ENCODE results near the gene ELN.

The ELN gene

DNA sequence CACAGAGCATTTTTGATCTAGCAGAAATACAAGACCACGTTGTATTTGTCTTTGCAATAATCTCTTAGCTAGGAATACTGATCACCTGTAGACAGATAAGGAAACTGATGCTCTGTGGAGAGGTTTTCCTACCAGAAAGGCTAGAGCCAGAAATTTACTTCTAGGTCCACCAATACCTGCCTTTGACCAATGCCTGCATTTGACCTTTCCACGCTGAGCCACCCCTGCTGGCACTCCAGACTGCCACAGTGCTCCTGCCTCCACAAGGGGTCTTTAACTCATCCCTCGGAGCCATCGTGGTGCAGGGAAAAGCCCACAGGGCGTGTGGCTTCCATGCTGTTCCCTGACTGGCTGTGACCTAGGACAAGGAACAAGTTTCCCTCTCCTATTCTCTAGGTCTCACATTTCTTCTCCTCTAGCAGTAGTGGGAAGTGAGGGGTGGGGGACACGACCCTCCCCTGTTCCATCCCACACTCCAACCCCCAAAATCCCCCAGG, 1.5 kb upstream of the ELN start:
- no peak for DNase-seq

DNA sequence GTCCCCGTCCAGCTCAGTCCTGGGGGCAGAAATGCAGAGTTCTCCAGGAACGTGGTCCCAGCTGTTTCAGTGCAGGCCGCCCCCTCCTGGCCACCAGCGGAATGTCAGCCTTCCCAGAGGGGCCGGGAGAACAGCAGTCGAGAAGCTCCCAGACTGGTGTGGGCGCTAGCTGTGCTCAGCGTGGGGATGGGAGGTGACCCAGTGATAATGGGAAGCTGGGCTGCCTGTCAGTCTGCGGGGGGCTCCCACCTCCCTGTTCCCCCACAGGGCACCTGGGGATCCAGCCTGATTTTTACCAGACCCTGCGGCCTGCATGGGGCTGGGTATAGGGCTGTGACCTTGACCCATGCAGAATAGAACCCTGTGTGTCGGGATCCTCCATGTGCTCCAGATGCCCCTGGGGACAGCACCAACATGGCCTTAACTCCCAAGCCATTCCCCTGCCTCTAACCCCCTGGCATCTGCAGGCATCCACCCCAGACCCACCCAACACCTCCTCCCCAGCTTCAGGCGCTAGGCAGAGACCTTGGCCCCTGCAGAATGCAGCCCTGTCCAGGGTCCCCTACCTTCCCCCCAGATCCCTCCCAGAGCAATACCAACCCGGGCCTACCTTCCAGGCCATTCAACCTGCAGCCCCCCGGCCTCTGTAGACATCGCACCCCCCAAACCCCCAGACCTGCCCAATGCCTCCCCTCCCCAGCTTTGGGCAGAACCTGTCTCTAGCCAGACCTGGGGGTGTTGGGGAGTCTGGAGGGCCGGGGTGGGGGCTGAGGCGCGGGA, 880 bp upstream of the ELN start:
- DNase-seq = peak; percentile 38

DNA sequence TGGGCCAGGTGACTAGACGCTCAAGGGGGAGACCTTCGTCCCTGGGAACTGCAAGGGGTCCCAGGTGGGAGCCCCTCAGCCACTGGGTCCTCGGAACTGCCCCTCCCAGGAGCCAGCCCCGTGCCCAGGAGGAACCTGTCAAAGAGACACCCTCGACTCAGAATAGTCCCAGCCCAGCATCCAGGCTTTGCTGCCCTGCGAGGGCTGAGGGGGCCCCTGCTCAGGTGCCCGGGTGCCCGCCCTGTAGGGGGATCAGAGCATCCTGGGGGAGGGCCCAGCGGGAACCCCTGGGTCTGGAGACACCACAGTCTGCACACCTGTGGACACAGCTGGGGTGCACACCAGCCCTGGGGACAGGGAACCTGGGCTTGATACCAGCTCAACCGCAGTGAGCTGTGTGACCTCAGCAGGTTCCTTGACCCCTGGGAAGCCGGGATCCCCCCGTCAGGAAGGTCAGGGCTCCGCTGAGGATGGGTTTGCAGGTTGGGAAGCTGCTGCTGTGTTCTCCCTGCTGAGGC, 407 bp downstream of the ELN start:
- DNase-seq = no peak

DNA sequence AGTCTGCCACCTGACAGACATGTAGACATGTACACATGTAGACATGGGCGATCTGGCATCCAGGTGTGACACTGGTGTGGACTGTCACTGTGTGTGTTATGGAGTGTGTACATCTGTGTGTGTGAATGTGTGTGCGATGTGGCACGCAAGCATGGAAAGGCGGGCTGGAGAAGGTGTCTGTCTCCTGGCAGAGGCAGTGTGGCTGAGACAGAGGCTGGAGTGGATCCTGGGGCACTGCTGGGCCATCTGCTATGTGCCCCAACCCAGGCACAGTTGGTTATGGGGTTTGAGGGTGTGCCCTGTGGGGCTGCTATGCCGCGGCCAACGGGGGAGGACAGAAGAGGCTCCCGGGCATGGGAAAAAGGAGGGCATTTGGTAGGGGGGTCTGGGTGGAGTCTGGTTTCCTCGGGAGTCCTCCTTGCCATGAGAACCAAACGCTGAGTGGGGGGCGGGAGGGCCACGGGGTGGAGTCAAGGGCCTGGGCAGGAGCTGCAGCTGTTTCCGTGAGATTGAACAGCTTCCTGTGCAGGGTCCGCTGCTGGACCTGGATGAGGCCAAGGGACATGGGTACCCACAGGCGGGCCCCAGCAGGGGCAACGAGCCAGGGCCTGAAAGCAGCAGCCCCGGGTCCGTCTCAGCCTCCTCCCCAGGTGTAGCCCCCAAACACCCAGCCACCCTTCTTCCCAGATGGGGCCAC, 1.3 kb downstream of the ELN start:
- DNase-seq = no peak

DNA sequence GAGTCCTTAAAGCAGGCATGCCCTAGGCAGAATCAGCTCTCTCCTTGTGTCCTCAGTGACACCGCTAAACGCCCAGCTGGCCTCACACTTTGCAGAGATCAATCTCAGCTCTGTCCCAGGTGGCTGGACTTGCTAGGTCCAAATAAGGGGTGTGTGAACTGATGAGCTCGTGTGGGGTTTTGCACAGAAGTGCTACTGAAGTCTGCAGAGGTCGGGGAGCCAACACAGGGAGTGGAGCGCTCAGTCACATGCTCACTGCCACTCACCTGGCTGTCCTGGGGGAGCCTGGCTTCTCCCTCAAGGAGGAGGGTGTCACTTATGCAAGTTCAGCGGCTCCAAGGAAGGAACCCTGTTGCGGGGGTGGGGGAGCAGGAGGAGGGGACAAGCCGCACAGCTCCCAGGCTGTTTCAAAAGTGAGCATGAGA, 2.0 kb downstream of the ELN start:
- no peak for DNase-seq

DNA sequence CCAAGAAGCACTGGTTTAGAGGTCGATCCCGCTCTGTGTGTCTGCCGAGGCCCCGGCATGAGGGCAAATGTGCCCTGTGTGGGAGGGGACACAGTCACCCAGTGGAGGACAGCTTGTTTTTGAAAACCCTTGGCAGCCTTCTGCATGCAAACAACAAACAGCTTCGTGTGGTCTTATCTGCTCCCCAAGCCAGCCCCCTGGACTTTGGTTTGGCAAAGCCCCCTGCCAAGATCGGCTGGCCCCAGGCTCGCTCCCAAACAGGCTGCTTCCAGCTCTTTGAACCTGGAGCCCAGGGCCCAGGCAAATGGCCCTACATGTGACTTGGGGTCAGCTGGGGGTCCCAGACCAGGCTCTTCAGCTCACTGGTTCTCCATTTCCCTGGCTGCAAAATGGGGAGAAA, 2.9 kb downstream of the ELN start:
- no peak for DNase-seq

DNA sequence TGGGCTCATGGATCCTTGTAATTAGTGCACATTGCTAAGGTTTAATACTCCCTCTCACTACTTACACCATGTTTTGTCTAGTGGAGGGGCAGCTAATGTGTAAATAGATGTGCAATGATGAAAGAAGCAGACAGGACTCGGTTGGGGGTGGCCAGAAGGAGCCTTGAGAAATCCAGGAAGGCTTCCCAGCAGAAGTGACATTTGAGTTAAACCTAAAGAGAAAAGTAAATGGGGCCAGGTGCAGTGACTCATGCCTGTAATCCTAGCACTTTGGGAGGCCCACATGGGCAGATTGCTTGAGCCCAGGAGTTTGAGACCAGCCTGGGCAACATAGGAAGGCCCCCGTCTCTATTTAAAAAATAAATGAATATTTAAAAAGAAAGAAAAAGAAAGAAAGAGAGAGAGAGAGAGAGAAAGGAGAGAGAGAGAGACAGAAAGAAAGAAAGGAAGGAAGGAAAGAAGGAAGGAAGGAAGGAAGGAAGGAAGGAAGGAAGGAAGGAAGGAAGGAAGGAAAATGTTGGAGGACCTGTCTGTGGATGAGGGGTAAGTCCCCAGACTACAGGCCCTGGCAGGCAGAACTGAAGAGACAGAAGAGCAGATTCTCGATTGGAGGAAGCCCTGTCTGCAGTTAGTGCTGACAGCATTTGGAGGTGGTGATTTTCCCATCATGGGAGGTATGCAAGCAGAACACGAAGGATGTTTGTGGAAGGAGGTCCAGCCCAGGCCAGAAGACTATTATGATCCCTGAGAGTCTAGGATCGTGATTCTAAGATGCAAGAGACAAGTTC, 3.6 kb downstream of the ELN start:
- no peak for DNase-seq

DNA sequence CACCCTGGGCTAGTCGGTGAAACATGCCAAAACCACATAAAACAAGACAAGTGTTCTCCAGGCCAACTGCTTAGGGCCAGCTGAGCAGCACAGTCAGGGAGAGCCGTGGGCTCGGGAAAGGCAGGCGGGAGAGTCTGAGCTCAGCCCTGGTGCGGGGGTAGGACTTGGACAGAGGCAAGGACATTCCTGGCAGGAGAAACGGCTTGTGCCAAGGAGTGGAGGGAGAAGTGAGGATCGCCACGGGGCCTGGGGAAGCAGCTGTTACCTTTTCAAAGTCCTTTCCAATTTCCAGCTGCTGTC, 4.2 kb downstream of the ELN start:
- no peak for DNase-seq

DNA sequence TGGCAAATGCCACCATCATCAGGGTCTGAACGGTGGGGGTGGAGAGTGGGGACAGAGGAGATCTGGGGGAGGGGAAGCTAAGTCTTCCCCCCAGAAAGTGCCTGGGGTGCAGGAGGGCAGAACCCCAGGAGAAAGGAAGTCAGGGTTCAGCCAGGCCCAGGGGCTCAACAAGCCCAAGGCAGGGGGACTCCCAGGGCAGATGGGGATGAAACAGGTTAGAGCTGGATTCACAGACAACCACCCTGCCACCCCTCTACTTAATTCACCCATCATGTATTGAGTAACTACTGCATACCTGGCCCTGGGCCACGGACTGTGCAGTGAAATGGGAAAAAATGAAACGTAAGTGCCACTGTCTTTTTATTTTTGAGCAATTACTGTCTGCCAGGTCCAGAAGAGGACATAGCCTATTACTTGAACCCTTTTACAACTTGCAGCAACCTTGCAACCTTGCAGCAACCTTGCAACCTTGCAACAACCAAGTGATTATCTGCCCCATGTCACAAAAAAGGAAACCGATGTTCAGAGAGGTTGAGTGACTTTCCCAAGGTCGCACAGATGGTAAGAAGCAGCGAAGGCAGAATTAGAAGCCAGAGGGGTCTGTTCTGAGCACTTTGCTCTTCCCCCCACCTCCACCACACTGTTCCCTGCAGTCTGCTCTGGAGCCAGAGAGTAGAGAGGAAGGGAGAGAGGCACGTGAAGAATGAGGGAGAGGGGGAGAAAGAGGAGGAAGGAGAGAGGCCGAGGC, 4.8 kb downstream of the ELN start:
- DNase-seq = no peak

DNA sequence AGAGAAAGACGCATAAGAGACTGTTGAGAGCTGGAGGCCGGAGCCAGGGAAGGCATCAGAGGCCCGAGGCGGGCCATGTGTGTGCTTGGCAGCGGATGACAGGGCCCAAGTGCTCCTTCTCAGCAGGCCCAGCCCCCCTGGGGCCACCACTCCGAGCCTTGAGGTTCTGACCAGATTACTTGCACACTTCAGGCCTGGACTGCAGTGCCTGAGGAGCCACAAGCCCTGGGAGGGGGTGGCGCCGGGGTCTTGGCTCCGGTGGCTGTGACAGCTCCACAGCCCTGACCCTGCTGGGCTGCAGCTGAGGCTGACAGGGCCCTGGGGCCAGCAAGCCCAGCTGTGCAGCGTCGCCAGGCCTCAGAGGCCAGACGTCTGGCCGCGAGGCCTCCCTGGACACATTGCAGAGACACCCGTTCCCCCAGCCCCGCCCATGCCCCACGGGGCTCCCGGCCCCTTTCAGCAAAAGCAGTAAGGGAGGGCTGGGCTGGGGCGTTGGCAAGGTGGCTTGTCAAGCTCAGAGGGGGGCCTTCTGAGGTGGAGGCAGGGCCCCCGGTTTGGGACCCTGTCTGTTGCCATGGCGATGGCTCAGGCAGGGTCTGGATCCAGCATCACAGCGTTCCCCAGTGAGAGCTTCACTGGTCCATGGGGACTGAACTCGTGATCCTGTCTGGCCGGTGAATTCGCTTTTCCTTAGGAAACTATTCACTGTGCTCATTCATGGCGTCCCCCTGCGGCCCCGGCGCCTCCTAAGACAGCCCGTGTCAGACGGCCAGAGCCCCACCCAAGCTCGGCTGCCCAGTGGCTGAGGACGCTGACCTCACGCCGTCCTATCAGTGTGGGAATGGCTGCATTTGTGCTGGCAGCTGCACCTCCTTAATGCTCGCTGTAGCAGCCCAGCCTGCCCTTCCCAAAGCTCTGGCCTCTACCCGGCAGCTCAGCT, 5.7 kb downstream of the ELN start:
- no peak for DNase-seq

DNA sequence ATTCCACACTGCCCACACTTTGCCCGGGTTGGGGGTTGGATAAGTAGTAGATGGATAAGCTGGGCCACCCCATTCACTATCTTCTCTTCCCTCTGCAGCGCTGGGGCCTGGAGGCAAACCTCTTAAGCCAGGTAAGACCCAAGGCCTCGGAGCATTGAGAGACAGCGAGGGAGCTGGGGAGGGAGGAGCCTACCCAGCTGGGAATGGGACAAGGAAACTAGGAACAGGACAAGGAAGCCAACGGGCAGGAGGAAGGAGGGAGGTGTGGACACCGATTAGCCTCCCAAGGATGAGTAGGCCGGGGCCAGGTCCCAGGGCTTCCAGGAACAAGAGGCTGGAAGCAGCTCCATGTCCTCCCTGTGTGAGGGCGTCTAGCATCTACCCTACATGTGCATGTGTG, 9.6 kb downstream of the ELN start:
- no peak for DNase-seq

DNA sequence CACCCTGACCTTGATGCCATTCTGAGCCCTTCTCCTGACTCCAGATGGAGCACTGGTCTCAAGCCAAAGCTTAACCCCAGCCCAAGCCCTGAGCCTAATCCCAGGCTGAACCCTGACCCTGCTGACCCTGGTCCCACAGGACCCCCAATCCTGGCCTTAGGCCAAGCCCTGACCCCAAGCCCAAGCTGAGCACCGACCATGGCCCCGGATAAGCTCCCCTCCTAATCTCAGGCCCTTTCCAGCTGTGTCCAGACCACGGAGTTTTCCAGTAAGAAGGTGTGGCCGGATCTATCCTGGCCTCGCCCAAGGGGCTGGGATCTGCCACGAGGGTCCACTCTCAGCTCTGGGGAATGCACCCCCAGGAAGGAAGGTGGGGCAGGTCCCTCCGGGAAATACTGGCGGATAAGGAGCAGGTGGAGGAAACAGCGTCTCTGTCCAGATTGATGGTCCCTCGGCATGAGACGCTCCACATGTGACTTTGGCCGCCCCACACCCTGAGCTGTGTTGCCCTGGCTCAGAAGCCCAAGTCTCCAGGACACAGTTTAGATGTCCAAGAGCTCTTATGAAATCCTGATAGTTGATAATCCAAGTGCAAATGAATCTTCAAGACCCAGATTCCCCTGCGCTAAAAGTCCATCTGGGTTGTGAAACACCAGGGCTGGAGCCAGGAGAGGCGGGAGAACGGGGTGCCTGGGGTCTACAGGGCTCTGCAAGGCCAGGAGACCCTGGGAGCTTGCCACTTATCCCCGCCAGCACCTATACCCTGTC, 10.4 kb downstream of the ELN start:
- no peak for DNase-seq

DNA sequence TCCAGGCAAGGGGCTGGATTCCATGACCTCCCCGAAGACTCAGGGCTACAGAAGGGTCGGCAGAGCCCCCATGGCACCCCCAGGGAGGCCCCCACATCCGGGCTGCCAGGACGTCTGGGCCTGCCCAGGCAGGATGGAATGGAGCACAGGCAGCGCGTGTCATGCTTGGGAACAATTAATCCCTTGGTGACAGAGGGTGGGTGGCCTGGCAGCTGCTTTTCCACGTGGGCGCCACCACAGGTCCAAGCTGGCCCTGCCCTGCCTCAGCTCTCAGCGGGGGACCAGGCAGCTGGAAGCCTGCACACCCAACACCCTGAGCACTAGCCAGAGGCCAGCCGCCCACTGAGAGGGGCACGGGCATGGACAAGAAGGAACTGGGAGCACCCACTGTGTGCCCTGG, 11.4 kb downstream of the ELN start:
- DNase-seq = no peak

DNA sequence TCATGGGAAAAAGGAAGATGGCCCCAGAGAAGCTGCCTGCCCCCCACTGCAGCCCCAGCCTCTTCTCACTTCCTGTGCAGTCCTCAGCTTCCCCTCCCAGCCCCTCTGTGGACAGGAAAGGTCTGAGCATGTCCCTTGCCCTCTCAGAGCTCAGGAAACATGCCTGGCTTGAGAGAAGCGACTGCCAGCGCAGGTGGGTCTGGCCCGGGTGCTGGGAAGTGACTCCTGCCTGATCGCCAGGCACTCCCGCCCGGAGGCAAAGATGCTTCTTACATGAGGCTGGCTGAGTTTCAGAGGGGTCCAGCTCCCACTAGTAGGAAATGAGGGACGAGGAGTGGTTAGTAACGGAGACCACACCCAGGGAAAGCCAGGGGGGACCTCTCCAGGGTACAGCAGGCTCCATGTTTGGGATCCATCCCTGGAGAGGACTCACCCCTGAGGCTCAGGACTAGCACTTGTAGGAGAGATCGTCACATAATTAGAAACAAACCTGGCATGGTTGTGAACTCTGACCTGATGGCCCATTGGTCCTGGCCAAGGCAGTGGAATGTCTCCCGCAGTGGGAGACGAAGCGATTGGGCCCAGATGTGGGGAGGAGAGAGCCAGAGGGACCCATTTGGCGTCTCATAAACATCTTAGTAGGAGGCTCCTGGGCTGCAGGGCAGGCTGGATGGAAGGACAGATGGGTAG, 12.3 kb downstream of the ELN start:
- DNase-seq = no peak

DNA sequence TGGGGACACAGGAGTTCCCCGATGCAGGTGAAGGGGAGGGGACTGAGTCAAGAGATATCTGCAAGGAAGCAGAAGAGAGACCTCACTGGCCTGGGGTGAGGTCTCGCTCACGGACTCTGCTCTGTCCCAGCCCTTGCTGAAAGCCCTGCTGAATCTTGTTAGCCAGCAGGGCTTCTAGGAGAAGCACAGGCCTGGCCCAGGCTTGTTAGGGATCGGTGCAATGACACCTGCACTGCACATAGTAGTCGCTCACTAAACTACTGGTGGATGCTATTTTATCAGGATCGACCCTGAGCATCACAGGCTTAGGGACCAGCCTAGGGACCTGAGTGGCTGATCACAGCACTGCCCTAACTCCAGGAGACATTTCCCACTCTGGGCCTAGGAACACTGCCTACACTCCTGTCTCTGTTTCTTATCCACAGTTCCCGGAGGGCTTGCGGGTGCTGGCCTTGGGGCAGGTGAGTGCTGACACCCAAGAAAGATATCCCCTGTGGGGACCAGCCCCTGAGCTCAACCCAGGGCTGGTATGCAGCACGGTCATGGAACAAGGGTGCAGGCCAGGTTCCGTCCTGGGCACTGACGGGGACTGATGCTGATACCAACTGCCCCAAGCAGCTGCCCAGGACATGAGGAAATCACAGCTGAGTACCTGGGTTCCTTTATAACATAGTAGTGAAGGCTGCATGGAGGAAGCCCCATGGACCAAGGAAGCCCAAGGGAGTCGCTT, 13.0 kb downstream of the ELN start:
- no peak for DNase-seq

DNA sequence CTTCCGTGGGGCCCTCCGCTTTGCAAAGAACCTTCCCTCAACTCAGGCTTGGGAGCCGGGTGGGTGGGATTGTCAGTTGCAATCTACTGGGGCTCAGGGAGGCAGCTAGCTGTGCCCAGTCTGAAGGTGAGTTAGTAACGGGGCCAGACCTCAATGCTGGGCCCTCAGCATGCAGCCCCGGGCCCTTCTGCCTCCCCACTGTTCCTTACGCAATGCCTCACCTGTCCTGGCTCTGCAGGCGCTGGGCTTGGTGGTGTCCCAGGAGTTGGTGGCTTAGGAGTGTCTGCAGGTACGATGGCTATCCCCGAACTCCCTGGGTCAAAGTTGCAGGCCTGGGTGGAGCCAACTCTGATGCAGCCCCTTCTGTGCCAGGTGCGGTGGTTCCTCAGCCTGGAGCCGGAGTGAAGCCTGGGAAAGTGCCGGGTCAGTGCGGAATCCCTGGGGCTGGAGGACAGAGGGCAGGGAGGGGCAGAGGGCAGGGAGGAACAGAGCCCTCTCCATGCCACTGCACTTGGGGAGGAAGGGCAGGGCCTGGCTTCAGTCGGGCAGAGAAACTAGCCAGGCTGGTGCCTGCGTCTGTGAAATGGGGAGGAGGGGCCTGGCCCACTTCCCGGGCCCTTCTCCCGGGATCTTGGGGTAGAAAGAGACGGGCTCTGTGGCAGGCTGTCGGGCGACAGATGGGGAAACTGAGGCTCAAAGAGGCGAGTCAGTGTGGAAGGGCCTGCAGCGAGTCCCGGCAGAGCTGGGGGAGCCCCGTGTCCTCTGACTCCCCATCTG, 15.0 kb downstream of the ELN start:
- DNase-seq = no peak

DNA sequence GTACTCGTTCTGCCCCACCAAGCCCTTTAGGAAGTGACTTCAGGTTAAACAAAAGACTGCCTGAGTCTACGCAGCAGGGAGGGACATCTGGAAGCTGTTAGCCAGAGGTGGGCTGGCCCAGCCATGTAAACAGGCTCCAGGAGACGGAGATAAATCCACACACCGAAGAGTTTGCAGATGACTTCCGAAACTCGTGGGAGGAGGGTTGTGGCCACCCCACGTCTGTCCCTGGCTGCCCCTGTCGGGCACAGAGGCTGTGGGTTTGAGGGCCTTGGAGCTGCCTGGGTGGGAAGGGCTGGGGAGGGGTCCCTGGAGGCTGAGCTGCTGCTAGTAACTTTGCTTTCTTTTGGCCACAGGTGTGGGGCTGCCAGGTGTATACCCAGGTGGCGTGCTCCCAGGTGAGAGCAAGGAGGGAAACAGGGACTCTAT, 15.6 kb downstream of the ELN start:
- DNase-seq = no peak
